RWPE2 (cell line): ENCODE data around the gene CRY1.
A peak's percentile ranks its signal among the peaks of the same experiment; 100 is the strongest.

Experiments
- ATAC-seq: fragments of 200-7000 bp; cut with Tn5 transposase; 3 replicates; pipeline ENCODE4 v1.9.1; 2021; ENCODE audit warnings: low read depth
- DNase-seq: peaks from one replicate; pipeline ENCODE4 v3.0.0-alpha.2; 2020; ENCODE audit warnings: low spot score
- H3K27ac ChIP-seq: fragments of 450-650 bp; 2 replicates; pipeline ENCODE4 v1.5.1; 2017; ENCODE audit warnings: mild to moderate bottlenecking; ENCODE audit not compliant: poor library complexity, severe bottlenecking
- H3K27me3 ChIP-seq: fragments of 250-450 bp; sonication (Bioruptor Pico); 2 replicates; pipeline ENCODE4 v1.5.1; 2021; ENCODE audit warnings: mild to moderate bottlenecking, moderate library complexity; ENCODE audit not compliant: insufficient read depth, poor library complexity, severe bottlenecking
- H3K36me3 ChIP-seq: fragments of 250-450 bp; sonication (Bioruptor Pico); 2 replicates; pipeline ENCODE4 v1.5.1; 2020; ENCODE audit warnings: low read depth, mild to moderate bottlenecking, moderate library complexity
- H3K4me1 ChIP-seq: fragments of 250-450 bp; sonication (Bioruptor Pico); 2 replicates; pipeline ENCODE4 v1.5.1; 2021; ENCODE audit warnings: mild to moderate bottlenecking, moderate library complexity; ENCODE audit not compliant: insufficient read depth, poor library complexity, severe bottlenecking
- H3K4me3 ChIP-seq: fragments of 250-450 bp; sonication (Bioruptor Pico); 2 replicates; pipeline ENCODE4 v1.5.1; 2021; ENCODE audit warnings: mild to moderate bottlenecking, moderate library complexity; ENCODE audit not compliant: severe bottlenecking
- H3K9me3 ChIP-seq: fragments of 250-450 bp; sonication (Bioruptor Pico); 2 replicates; pipeline ENCODE4 v1.5.1; 2021; ENCODE audit warnings: mild to moderate bottlenecking, moderate library complexity; ENCODE audit not compliant: severe bottlenecking
- CTCF ChIP-seq: fragments of 450-650 bp; IDR thresholded peaks from one replicate; pipeline ENCODE4 v1.5.1; 2017; ENCODE audit warnings: mild to moderate bottlenecking, moderate library complexity; ENCODE audit not compliant: poor library complexity, severe bottlenecking

The CRY1 gene

DNA sequence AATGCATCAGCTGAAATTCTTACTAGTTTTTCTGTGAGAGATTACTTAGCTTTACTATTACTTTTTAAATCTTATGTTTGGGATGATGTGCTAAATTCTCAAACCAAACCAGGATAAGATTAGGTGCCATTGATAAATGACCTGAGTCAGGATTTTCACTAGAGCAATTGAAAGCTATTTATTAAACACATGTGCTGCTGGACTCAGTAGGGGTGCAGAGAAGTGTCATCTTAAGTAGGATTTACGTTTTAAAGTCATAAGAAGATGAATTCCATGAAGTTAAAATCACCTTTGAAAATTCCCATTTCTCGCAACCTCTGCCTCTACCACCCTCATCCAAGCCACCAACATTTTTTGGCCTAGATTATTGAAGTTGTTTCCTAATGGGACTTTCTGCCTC is 128.8 kb downstream of the CRY1 start:
- Histone ChIP-seq H3K4me3 (no peak overlapping the region), H3K4me1 (no peaks in the 10 kb centered on the region), H3K27me3 (no peaks in the 10 kb centered on the region), H3K27ac (no peak overlapping the region), H3K9me3 (no peaks in the 10 kb centered on the region), H3K36me3 (peaks cover 64% of the 10 kb centered on the region)
- no peak for TF ChIP-seq CTCF
- no peak for DNase-seq
- ATAC-seq = no peak

GRCh38 chr12:106962286-106962685 is 131.1 kb downstream of the CRY1 start:
- no peak for DNase-seq
- ATAC-seq = no peak
- H3K27me3 ChIP-seq = no peaks in the 10 kb centered on the region
- H3K27ac ChIP-seq = no peak overlapping the region
- TF ChIP-seq CTCF = no peak
- peaks cover 53% of the 10 kb centered on the region for H3K36me3 ChIP-seq
- H3K4me3 ChIP-seq = no peak overlapping the region
- H3K4me1 ChIP-seq = peaks cover 17% of the 10 kb centered on the region
- H3K9me3 ChIP-seq = no peaks in the 10 kb centered on the region

DNA sequence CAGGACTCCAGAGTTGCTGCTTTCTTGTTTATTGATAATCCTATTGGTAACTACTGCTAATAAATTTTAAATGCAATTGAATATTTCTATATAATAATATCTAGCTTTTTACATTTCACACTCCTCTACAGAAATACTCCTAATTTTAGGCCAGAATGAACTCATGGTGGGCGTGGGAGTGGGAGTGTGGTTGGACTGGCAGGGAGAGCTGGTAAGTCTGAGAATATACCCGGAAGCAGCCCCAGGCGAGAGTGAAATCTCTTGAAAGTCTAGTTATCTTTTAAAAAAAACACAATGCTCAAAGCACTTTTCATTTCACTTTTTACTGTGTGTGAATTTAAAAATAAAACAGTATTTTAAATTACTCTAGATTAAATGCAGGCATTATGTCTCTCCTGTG is 132.9 kb downstream of the CRY1 start:
- H3K27me3 ChIP-seq = no peaks in the 10 kb centered on the region
- H3K27ac ChIP-seq = no peak overlapping the region
- peaks cover 17% of the 10 kb centered on the region for H3K4me1 ChIP-seq
- peaks cover 38% of the 10 kb centered on the region for H3K36me3 ChIP-seq
- TF ChIP-seq CTCF = no peak
- ATAC-seq (no peak), DNase-seq (no peak)
- no peaks in the 10 kb centered on the region for H3K9me3 ChIP-seq
- H3K4me3 ChIP-seq = no peak overlapping the region

- no peaks in the 10 kb centered on the region for H3K9me3 ChIP-seq
- TF ChIP-seq CTCF = no peak
- H3K27ac ChIP-seq = no peak overlapping the region
- H3K4me1 ChIP-seq = peaks cover 21% of the 10 kb centered on the region
- H3K27me3 ChIP-seq = no peaks in the 10 kb centered on the region
- no peak for DNase-seq
- ATAC-seq = no peak
- peaks cover 23% of the 10 kb centered on the region for H3K36me3 ChIP-seq
- H3K4me3 ChIP-seq = peak overlapping the region; percentile 88
Observed at GRCh38 chr12:106957583-106957982, 135.8 kb downstream of the CRY1 start.

DNA sequence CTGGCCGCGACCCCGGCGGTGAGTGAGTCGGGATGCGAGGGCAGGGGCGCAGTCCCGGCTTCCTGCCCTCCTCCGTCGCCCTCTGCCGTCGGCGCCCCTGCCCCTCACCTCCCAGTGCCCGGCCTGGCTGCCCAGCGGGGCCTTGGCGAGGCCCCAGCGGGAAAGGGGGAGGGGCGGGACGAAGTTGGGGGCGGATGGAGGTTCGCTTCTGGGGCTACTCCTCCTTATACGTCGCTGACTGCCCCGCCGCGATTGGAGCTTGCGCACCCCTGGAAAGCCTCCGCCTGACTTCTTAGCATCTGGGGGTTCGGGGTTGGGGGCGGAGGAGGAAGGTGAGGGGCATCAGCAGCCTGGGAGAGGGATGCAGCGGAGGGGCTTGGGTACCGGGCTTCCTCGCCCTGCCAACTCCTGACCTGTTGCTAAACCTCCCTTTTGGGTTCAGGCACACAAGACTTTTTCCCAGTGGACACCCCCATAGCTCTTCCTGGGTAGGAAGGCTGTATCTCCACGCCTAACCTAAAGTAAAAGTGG is 137.2 kb downstream of the CRY1 start:
- Histone ChIP-seq H3K36me3 (peaks cover 18% of the 10 kb centered on the region), H3K9me3 (no peaks in the 10 kb centered on the region), H3K4me3 (peak overlapping the region; percentile 88), H3K27ac (peak overlapping the region; percentile 64), H3K27me3 (no peaks in the 10 kb centered on the region), H3K4me1 (peaks cover 21% of the 10 kb centered on the region)
- peak; percentile 62 for DNase-seq
- ATAC-seq = peak; percentile 37
- TF ChIP-seq CTCF = peak; percentile 28
